Activated T-cell treated with anti-CD3 and anti-CD28 coated beads for 1 hour (primary cell): Measurements from ENCODE around the gene DTNB.
A peak's percentile ranks its signal among the peaks of the same experiment; 100 is the strongest.
"Not testable (repeated sequence)": the region's sequence is repeated elsewhere in the genome, so short reads cannot be mapped to it uniquely, and the experiment has no call there.

Source experiments
- DNase-seq: peaks from one replicate; pipeline ENCODE4 v3.0.0-alpha.2; 2020; ENCODE audit warnings: low read depth

DTNB gene

GRCh38 chr2:25673300-25674076 lies at the start of gene DTNB:
Gene DTNB (minus strand): TSS chr2:25673577. CDS start chr2:25652660, 20,917 bp downstream.
- DNase-seq = peak; percentile 68

GRCh38 chr2:25722224-25722623 lies 48.8 kb upstream of the DTNB start:
- DNase-seq = no peak

GRCh38 chr2:25720575-25720974 lies 47.2 kb upstream of the DTNB start:
- no peak for DNase-seq

GRCh38 chr2:25714740-25715139 lies 41.4 kb upstream of the DTNB start:
- no peak for DNase-seq

- no peak for DNase-seq
These were observed 39.1 kb upstream of the DTNB start for GRCh38 chr2:25712455-25712854.

- DNase-seq = no peak
These were observed 38.4 kb upstream of the DTNB start for GRCh38 chr2:25711675-25712354.

- DNase-seq = no peak
These were observed 37.4 kb upstream of the DTNB start for GRCh38 chr2:25710750-25711149.

GRCh38 chr2:25709349-25709748 lies 36.0 kb upstream of the DTNB start:
- no peak for DNase-seq

- no peak for DNase-seq
These were observed 34.7 kb upstream of the DTNB start for GRCh38 chr2:25707927-25708590.

- not testable (repeated sequence) for DNase-seq
These were observed 32.2 kb upstream of the DTNB start for GRCh38 chr2:25705575-25705974.

GRCh38 chr2:25701801-25702200 lies 28.4 kb upstream of the DTNB start:
- DNase-seq = no peak

GRCh38 chr2:25700221-25700660 lies 26.9 kb upstream of the DTNB start:
- no peak for DNase-seq

- no peak for DNase-seq
These were observed 25.8 kb upstream of the DTNB start for GRCh38 chr2:25699216-25699615.

- DNase-seq = no peak
These were observed 25.4 kb upstream of the DTNB start for GRCh38 chr2:25698752-25699151.

GRCh38 chr2:25697559-25698341 lies 24.4 kb upstream of the DTNB start:
- no peak for DNase-seq

- DNase-seq = no peak
These were observed 19.5 kb upstream of the DTNB start for GRCh38 chr2:25692737-25693445.

- no peak for DNase-seq
These were observed 18.8 kb upstream of the DTNB start for GRCh38 chr2:25692143-25692542.

- DNase-seq = no peak
These were observed 16.7 kb upstream of the DTNB start for GRCh38 chr2:25690058-25690457.

- DNase-seq = no peak
These were observed 14.9 kb upstream of the DTNB start for GRCh38 chr2:25688236-25688635.

- DNase-seq = no peak
These were observed 12.4 kb upstream of the DTNB start for GRCh38 chr2:25685741-25686140.
